GM10266 (cell line): ENCODE measurements around the gene PACS2.
"Not testable (repeated sequence)": the region's sequence is repeated elsewhere in the genome, so short reads cannot be mapped to it uniquely, and the experiment has no call there.

Source experiments
- DNase-seq: peaks from one replicate; pipeline ENCODE4 v3.0.0; 2012; ENCODE audit errors: extremely low spot score
- CTCF ChIP-seq: IDR thresholded peaks from 2 replicates; pipeline ENCODE4 v1.5.1; 2012; ENCODE audit warnings: mild to moderate bottlenecking, low read depth; ENCODE audit not compliant: control insufficient read depth, insufficient read depth; ENCODE audit errors: missing control alignments

Gene PACS2

GRCh38 chr14:105290621-105291346 is 23.8 kb upstream of the PACS2 start:
- no peak for DNase-seq
- peak; percentile 30 for TF ChIP-seq CTCF

GRCh38 chr14:105292826-105293711 is 21.5 kb upstream of the PACS2 start:
- DNase-seq, result no peak
- TF ChIP-seq CTCF, result no peak

GRCh38 chr14:105294142-105294597 is 20.4 kb upstream of the PACS2 start:
- no peak for DNase-seq

GRCh38 chr14:105297311-105297710 is 17.2 kb upstream of the PACS2 start:
- DNase-seq, result not testable (repeated sequence)

More at GRCh38 chr14:105294142-105294597, 20.4 kb upstream of the PACS2 start:
- TF ChIP-seq CTCF, result no peak

- no peak for DNase-seq
These were observed 14.7 kb upstream of the PACS2 start for GRCh38 chr14:105299654-105300541.

GRCh38 chr14:105300542-105301102 is 13.9 kb upstream of the PACS2 start, which contains the start of gene BRF1:
Gene BRF1, minus strand, starts transcription at chr14:105301001. Its CDS starts 372 bp downstream, at chr14:105300629.
- no peak for TF ChIP-seq CTCF
- DNase-seq, result peak; percentile 99

More at GRCh38 chr14:105299654-105300541, 14.7 kb upstream of the PACS2 start:
- TF ChIP-seq CTCF, result no peak
